LNCaP clone FGC (cell line): ENCODE measurements around the gene AGT.
"Not testable (repeated sequence)": the region's sequence is repeated elsewhere in the genome, so short reads cannot be mapped to it uniquely, and the experiment has no call there.

ENCODE experiments used
- DNase-seq: peaks from one replicate; pipeline ENCODE4 v3.0.0-alpha.2; 2011; ENCODE audit warnings: low read depth
- H3K4me3 ChIP-seq: 2 replicates; pipeline ENCODE4 v1.5.1; 2011; ENCODE audit warnings: mild to moderate bottlenecking, low read depth, low read length, control low read depth
- TF ChIP-seq, protein P1 (sequence below): IDR thresholded peaks from 2 replicates; pipeline ENCODE4 v1.5.1; 2012; ENCODE audit warnings: mild to moderate bottlenecking; ENCODE audit not compliant: control insufficient read depth, insufficient read depth; ENCODE audit errors: extremely low read depth

Gene AGT

GRCh38 chr1:230668227-230668626 is 45.7 kb downstream of the AGT start:
- no peak overlapping the region for H3K4me3 ChIP-seq
- TF ChIP-seq, protein P1, sequence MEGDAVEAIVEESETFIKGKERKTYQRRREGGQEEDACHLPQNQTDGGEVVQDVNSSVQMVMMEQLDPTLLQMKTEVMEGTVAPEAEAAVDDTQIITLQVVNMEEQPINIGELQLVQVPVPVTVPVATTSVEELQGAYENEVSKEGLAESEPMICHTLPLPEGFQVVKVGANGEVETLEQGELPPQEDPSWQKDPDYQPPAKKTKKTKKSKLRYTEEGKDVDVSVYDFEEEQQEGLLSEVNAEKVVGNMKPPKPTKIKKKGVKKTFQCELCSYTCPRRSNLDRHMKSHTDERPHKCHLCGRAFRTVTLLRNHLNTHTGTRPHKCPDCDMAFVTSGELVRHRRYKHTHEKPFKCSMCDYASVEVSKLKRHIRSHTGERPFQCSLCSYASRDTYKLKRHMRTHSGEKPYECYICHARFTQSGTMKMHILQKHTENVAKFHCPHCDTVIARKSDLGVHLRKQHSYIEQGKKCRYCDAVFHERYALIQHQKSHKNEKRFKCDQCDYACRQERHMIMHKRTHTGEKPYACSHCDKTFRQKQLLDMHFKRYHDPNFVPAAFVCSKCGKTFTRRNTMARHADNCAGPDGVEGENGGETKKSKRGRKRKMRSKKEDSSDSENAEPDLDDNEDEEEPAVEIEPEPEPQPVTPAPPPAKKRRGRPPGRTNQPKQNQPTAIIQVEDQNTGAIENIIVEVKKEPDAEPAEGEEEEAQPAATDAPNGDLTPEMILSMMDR = no peak
- no peak for DNase-seq

DNA sequence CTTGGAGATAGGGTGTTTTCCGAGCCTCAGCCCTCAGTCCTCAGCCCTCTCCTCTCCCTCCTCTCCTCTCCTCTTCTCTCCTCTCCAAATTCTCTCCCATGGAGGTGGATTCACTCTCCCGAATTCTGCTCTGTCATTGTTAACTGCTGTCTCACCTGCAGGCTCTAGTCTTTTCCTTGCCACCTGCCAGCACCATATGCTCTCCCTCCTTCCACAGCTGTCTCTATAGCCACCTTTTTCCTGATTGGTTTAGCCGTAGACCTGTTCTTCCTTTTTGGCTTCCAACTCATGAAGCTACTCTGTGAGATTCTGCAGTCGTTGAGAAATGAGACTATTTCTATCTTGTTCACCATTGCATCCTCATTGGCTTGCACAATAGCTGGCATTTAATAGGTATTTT is 51.9 kb downstream of the AGT start:
- DNase-seq = no peak
- TF ChIP-seq, protein P1 = no peak
- no peak overlapping the region for H3K4me3 ChIP-seq

DNA sequence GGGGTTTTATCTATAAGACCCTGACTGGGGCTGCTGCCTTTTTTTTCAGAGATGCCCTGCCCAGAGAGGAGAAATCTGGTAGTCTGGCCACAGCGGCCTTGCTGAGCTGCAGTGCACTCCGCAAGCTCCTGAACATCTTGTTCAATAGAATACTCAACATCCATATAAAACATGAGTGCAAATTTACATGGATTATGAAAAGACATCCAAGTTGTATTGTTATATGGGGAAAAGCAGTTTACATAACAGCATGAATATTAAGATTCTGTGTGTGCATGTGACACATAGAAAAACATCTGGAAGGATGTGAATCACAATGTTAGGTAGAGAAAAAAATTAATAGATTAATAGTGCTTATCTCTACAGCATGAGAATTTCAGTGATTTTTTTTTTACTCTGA is 55.2 kb downstream of the AGT start:
- DNase-seq = no peak
- no peak overlapping the region for H3K4me3 ChIP-seq
- TF ChIP-seq, protein P1 = no peak

DNA sequence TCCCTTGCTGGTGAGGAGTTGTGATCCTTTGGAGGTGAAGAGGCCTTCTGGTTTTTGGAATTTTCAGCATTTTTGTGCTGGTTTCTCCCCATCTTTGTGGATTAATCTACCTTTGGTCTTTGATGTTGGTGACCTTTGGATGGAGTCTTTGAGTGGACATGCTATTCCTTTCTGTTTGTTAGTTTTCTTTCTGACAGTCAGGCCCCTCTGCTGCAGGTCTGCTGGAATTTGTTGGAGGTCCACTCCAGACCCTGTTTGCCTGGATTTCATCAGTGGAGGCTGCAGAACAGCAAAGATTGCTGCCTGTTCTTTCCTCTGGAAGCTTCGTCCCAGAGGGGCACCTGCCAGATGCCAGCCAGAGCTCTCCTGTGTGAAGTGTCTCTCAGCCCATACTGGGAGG is 55.8 kb downstream of the AGT start:
- not testable (repeated sequence) for DNase-seq, H3K4me3 ChIP-seq

DNA sequence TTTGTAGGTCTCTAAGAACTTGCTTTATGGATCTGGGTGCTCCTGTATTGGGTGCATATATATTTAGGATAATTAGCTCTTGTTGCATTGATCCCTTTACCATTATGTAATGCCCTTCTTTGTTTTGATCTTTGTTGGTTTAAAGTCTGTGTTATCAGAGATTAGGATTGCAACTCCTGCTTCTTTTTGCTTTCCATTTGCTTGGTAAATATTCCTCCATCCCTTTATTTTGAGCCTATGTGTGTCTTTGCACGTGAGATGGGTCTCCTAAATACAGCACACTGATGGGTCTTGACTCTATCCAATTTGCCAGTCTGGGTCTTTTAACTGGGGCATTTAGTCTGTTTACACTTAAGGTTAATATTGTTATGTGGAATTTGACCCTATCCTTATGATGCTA is 57.2 kb downstream of the AGT start:
- not testable (repeated sequence) for DNase-seq

More for the DNA sequence above, 57.2 kb downstream of the AGT start:
- not testable (repeated sequence) for H3K4me3 ChIP-seq
